Measurements from ENCODE around the gene PLAC9. TPM values are rescaled to one million over a fixed set of nuclear protein-coding genes. Genes with fewer than 3 reads are reported as not detected.
A peak's percentile ranks its signal among the peaks of the same experiment; 100 is the strongest.

Gene PLAC9
- total and polyA plus RNA-seq, 12 donors, result 1.8 to 67.6 (median 24.0) TPM

- DNase-seq, result no peak
- WGBS, 4 donors, result 61 to 79% (median 74%) methylated on average over 6 to 14 of the region's 14 CpGs
- intact Hi-C loops (cut with DNase I), result no loop called here
- TF ChIP-seq, protein P1, sequence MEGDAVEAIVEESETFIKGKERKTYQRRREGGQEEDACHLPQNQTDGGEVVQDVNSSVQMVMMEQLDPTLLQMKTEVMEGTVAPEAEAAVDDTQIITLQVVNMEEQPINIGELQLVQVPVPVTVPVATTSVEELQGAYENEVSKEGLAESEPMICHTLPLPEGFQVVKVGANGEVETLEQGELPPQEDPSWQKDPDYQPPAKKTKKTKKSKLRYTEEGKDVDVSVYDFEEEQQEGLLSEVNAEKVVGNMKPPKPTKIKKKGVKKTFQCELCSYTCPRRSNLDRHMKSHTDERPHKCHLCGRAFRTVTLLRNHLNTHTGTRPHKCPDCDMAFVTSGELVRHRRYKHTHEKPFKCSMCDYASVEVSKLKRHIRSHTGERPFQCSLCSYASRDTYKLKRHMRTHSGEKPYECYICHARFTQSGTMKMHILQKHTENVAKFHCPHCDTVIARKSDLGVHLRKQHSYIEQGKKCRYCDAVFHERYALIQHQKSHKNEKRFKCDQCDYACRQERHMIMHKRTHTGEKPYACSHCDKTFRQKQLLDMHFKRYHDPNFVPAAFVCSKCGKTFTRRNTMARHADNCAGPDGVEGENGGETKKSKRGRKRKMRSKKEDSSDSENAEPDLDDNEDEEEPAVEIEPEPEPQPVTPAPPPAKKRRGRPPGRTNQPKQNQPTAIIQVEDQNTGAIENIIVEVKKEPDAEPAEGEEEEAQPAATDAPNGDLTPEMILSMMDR (IDR thresholded peaks at IDR 0.05), result no peak
- no peak for TF ChIP-seq POLR2A (IDR thresholded peaks at IDR 0.05)
- Histone ChIP-seq H3K36me3 (replicated peaks in 1 of 2) (no peaks in the 10 kb centered on the region), H3K27ac (peak overlapping the region in 2 of 5 donors; percentile 44 to 81), H3K4me1 (replicated peaks in 1 of 2) (peaks cover 0 to 4% of the 10 kb centered on the region in 2 donors), H3K9me3 (replicated peaks in 1 of 3) (no peaks in the 10 kb centered on the region), H3K27me3 (peaks cover 4% of the 10 kb centered on the region), H3K4me3 (no peak overlapping the region)
Measured at GRCh38 chr10:80137031-80137862, 4.7 kb downstream of the PLAC9 start.

GRCh38 chr10:80137920-80138319 lies 5.4 kb downstream of the PLAC9 start:
- Histone ChIP-seq H3K36me3 (replicated peaks in 1 of 2) (no peaks in the 10 kb centered on the region), H3K4me3 (no peak overlapping the region), H3K9me3 (replicated peaks in 1 of 3) (no peaks in the 10 kb centered on the region), H3K27ac (no peak overlapping the region), H3K27me3 (no peaks in the 10 kb centered on the region), H3K4me1 (replicated peaks in 1 of 2) (no peaks in the 10 kb centered on the region)
- TF ChIP-seq, protein P1 (IDR thresholded peaks at IDR 0.05), result no peak
- TF ChIP-seq POLR2A (IDR thresholded peaks at IDR 0.05), result no peak
- WGBS, 4 donors, result 66 to 72% (median 69%) methylated on average over 4 of the region's 4 CpGs
- DNase-seq, result no peak
- intact Hi-C loops (cut with DNase I), result no loop called here

GRCh38 chr10:80139265-80139664 lies 6.7 kb downstream of the PLAC9 start:
- H3K36me3 ChIP-seq (replicated peaks in 1 of 2), result no peaks in the 10 kb centered on the region
- 61 to 76% (median 67%) methylated on average over 2 of the region's 2 CpGs for WGBS, 4 donors
- no peak overlapping the region for H3K4me3 ChIP-seq
- H3K9me3 ChIP-seq (replicated peaks in 1 of 3), result no peaks in the 10 kb centered on the region
- no peak for DNase-seq
- peaks cover 0 to 6% of the 10 kb centered on the region in 2 donors for H3K4me1 ChIP-seq (replicated peaks in 1 of 2)
- no peak overlapping the region for H3K27ac ChIP-seq
- intact Hi-C loops (cut with DNase I), result no loop called here
- no peak for TF ChIP-seq POLR2A (IDR thresholded peaks at IDR 0.05)
- TF ChIP-seq, protein P1 (IDR thresholded peaks at IDR 0.05), result no peak
- no peaks in the 10 kb centered on the region for H3K27me3 ChIP-seq

- TF ChIP-seq, protein P1 (IDR thresholded peaks at IDR 0.05), result no peak
- no peak for TF ChIP-seq POLR2A (IDR thresholded peaks at IDR 0.05)
- H3K27me3 ChIP-seq, result no peaks in the 10 kb centered on the region
- H3K4me1 ChIP-seq (replicated peaks in 1 of 2), result peaks cover 0 to 8% of the 10 kb centered on the region in 2 donors
- DNase-seq, result no peak
- 79 to 91% (median 86%) methylated on average over 7 of the region's 7 CpGs for WGBS, 4 donors
- intact Hi-C loops (cut with DNase I), result loop anchor here in 1 of 2 donors (5.0 kb wide), 1 partner anchor 82 kb away; no protein-coding TSS in a partner anchor
- H3K36me3 ChIP-seq (replicated peaks in 1 of 2), result no peaks in the 10 kb centered on the region
- H3K27ac ChIP-seq, result no peak overlapping the region
- H3K4me3 ChIP-seq, result no peak overlapping the region
- no peaks in the 10 kb centered on the region for H3K9me3 ChIP-seq (replicated peaks in 1 of 3)
Measured at GRCh38 chr10:80140251-80140650, 7.7 kb downstream of the PLAC9 start.
